IMR-90 (cell line): ENCODE data around the gene CNPY1. TPM values are rescaled to one million over a fixed set of nuclear protein-coding genes. Genes with fewer than 3 reads are reported as not detected.

ENCODE experiments used
- ATAC-seq: fragments of 200-7000 bp; cut with Tn5 transposase; 2 replicates; pipeline ENCODE4 v1.9.1; 2020; ENCODE audit warnings: low read depth, mild to moderate bottlenecking, moderate library complexity
- BruUV-seq: library from RNA; stranded (reverse); fragments of 400-500 nt; replicated peaks from 2 replicates; lab custom pipeline; 2021; lab: Mats Ljungman, UMichigan
- CTCF ChIA-PET: fragments of 300-600 bp; formaldehyde crosslinking; extraction: SDS; loops from one replicate; lab custom pipeline; 2021; ENCODE audit warnings: antibody characterized with exemption; lab: Yijun Ruan, JAX
- POLR2A ChIA-PET: fragments of 300-600 bp; sonication (Branson Sonifier 250); formaldehyde crosslinking; loops from one replicate; lab custom pipeline; 2022; ENCODE audit warnings: antibody characterized with exemption; ENCODE audit not compliant: unreplicated experiment; lab: Charles Lee
- DNase-seq: peaks from one replicate; pipeline ENCODE4 v3.0.0; 2013
- H2AFZ ChIP-seq: replicated peaks from 2 replicates; pipeline ENCODE3; 2013; ENCODE audit warnings: low read length, mild to moderate bottlenecking; ENCODE audit not compliant: poor library complexity
- H2AK5ac ChIP-seq: 2 replicates; pipeline ENCODE4 v1.6.1; 2013; ENCODE audit warnings: low read depth, low read length, inconsistent platforms
- H2AK9ac ChIP-seq: replicated peaks from 2 replicates; pipeline ENCODE3; 2013; ENCODE audit warnings: mild to moderate bottlenecking, low read depth, low read length, moderate library complexity; ENCODE audit not compliant: poor library complexity
- H2BK120ac ChIP-seq: 2 replicates; pipeline ENCODE4 v1.6.1; 2013; ENCODE audit warnings: low read depth, low read length, inconsistent platforms
- H2BK15ac ChIP-seq: 3 replicates; pipeline ENCODE4 v1.6.1; 2013; ENCODE audit warnings: low read depth, low read length, inconsistent platforms
- H2BK20ac ChIP-seq: 2 replicates; pipeline ENCODE4 v1.6.1; 2013; ENCODE audit warnings: low read depth, mild to moderate bottlenecking, inconsistent platforms, low read length, moderate library complexity
- H2BK5ac ChIP-seq: 2 replicates; pipeline ENCODE4 v1.6.1; 2013; ENCODE audit warnings: mild to moderate bottlenecking, low read depth, low read length, inconsistent platforms; ENCODE audit not compliant: poor library complexity, severe bottlenecking
- H3K14ac ChIP-seq: replicated peaks from 2 replicates; pipeline ENCODE4 v1.6.1; 2013; ENCODE audit warnings: low read depth, low read length, inconsistent platforms
- H3K18ac ChIP-seq: 2 replicates; pipeline ENCODE4 v1.6.1; 2013; ENCODE audit warnings: low read depth, low read length, control low read depth
- H3K23ac ChIP-seq: 2 replicates; pipeline ENCODE4 v1.6.1; 2013; ENCODE audit warnings: low read depth, low read length, inconsistent platforms
- H3K27ac ChIP-seq: 2 replicates; pipeline ENCODE4 v1.5.1; 2013; ENCODE audit warnings: mild to moderate bottlenecking, control low read depth, low read length; ENCODE audit not compliant: insufficient read depth
- H3K27me3 ChIP-seq: 2 replicates; pipeline ENCODE4 v1.6.1; 2013; ENCODE audit warnings: low read length; ENCODE audit not compliant: control insufficient read depth, insufficient read depth
- H3K36me3 ChIP-seq: 2 replicates; pipeline ENCODE4 v1.6.1; 2013; ENCODE audit warnings: low read length, mixed read lengths; ENCODE audit not compliant: control insufficient read depth, insufficient read depth
- H3K4ac ChIP-seq: 2 replicates; pipeline ENCODE4 v1.6.1; 2013; ENCODE audit warnings: low read depth, low read length, inconsistent platforms
- H3K4me1 ChIP-seq: 2 replicates; pipeline ENCODE4 v1.6.1; 2013; ENCODE audit warnings: low read length, mixed read lengths; ENCODE audit not compliant: control insufficient read depth, insufficient read depth
- H3K4me2 ChIP-seq: 2 replicates; pipeline ENCODE4 v1.6.1; 2013; ENCODE audit warnings: low read depth, mild to moderate bottlenecking, control low read depth, low read length, moderate library complexity
- H3K4me3 ChIP-seq: 2 replicates; pipeline ENCODE4 v1.5.1; 2013; ENCODE audit warnings: low read depth, mild to moderate bottlenecking, control low read depth, low read length, moderate library complexity; ENCODE audit not compliant: insufficient read depth
- H3K56ac ChIP-seq: 2 replicates; pipeline ENCODE4 v1.6.1; 2013; ENCODE audit warnings: low read length, inconsistent platforms; ENCODE audit not compliant: insufficient read depth; ENCODE audit errors: extremely low read depth
- H3K79me1 ChIP-seq, 2 experiments: 2 replicates each; pipeline ENCODE4 v1.6.1; 2013; ENCODE audit warnings: low read length in 2 of 2, inconsistent platforms in 1 of 2, low read depth in 1 of 2
- H3K9ac ChIP-seq: 2 replicates; pipeline ENCODE4 v1.6.1; 2013; ENCODE audit warnings: low read depth, low read length, control low read depth
- H3K9me1 ChIP-seq: 2 replicates; pipeline ENCODE4 v1.6.1; 2013; ENCODE audit warnings: low read length, inconsistent platforms; ENCODE audit not compliant: insufficient read depth
- H3K9me3 ChIP-seq: 2 replicates; pipeline ENCODE4 v1.6.1; 2013; ENCODE audit warnings: low read length; ENCODE audit not compliant: control insufficient read depth, insufficient read depth
- H4K20me1 ChIP-seq: 2 replicates; pipeline ENCODE4 v1.6.1; 2013; ENCODE audit warnings: low read length, inconsistent platforms; ENCODE audit not compliant: insufficient read depth
- H4K5ac ChIP-seq: 2 replicates; pipeline ENCODE4 v1.6.1; 2013; ENCODE audit warnings: mild to moderate bottlenecking, low read depth, low read length, control low read depth
- H4K8ac ChIP-seq, 2 experiments: 2 replicates each; pipeline ENCODE4 v1.6.1; 2013; ENCODE audit warnings: low read depth in 2 of 2, low read length in 2 of 2, control low read depth in 1 of 2, inconsistent platforms in 1 of 2
- H4K91ac ChIP-seq: 2 replicates; pipeline ENCODE4 v1.6.1; 2013; ENCODE audit warnings: low read depth, low read length, inconsistent platforms; ENCODE audit not compliant: insufficient read depth
- BHLHE40 ChIP-seq: fragments of 150-350 bp; IDR thresholded peaks from 2 replicates; pipeline ENCODE4 v1.6.1; 2016; ENCODE audit warnings: mild to moderate bottlenecking, low read depth, low read length
- CEBPB ChIP-seq: IDR thresholded peaks from 2 replicates; pipeline ENCODE4 v1.6.1; 2012; ENCODE audit warnings: low read depth, low read length, improper control_type of control experiment
- CHD1 ChIP-seq: IDR thresholded peaks from 2 replicates; pipeline ENCODE4 v1.6.1; 2012; ENCODE audit warnings: low read depth, low read length, improper control_type of control experiment
- FOS ChIP-seq: fragments of 150-350 bp; IDR thresholded peaks from 2 replicates; pipeline ENCODE4 v1.6.1; 2016; ENCODE audit warnings: low read depth, low read length
- MAFK ChIP-seq: IDR thresholded peaks from 2 replicates; pipeline ENCODE4 v1.6.1; 2012; ENCODE audit warnings: low read depth, low read length, improper control_type of control experiment
- MAZ ChIP-seq: IDR thresholded peaks from 2 replicates; pipeline ENCODE4 v1.6.1; 2012; ENCODE audit warnings: low read depth, mild to moderate bottlenecking, low read length, improper control_type of control experiment, moderate library complexity, borderline replicate concordance
- MXI1 ChIP-seq: IDR thresholded peaks from 2 replicates; pipeline ENCODE4 v1.6.1; 2012; ENCODE audit warnings: low read depth, mild to moderate bottlenecking, low read length, moderate library complexity, borderline replicate concordance
- NFE2L2 ChIP-seq: fragments of 150-350 bp; IDR thresholded peaks from 2 replicates; pipeline ENCODE4 v1.6.1; 2016; ENCODE audit warnings: low read depth, mild to moderate bottlenecking, low read length
- POLR2A ChIP-seq: IDR thresholded peaks from 2 replicates; pipeline ENCODE4 v1.6.1; 2012; ENCODE audit warnings: mild to moderate bottlenecking, low read depth, low read length
- RAD21 ChIP-seq: IDR thresholded peaks from 2 replicates; pipeline ENCODE4 v1.6.1; 2012; ENCODE audit warnings: low read length, improper control_type of control experiment
- RCOR1 ChIP-seq: IDR thresholded peaks from 2 replicates; pipeline ENCODE4 v1.6.1; 2012; ENCODE audit warnings: mild to moderate bottlenecking, low read length, improper control_type of control experiment; ENCODE audit not compliant: insufficient replicate concordance
- RFX5 ChIP-seq: IDR thresholded peaks from 2 replicates; pipeline ENCODE4 v1.8.0; 2012; ENCODE audit warnings: low read depth, mild to moderate bottlenecking, low read length, moderate library complexity
- SMC3 ChIP-seq: fragments of 150-350 bp; IDR thresholded peaks from 2 replicates; pipeline ENCODE4 v1.6.1; 2016; ENCODE audit warnings: low read depth, mild to moderate bottlenecking, antibody characterized with exemption, low read length, moderate library complexity
- WGBS, 2 experiments: methylation state at CpG; one replicate each; pipeline versions ENCODE4 v1.1.5 to v1.1.7; 2013; ENCODE audit warnings: missing lambda C conversion rate in 2 of 2; ENCODE audit not compliant: insufficient read length in 1 of 2; ENCODE audit errors: extremely low coverage in 2 of 2; 5-methylcytosine and 5-hydroxymethylcytosine counted together
- dilution Hi-C: fragments of 300-500 bp; cut with HindIII; formaldehyde crosslinking; loops from one replicate; pipeline ENCODE4 v1.14.3; 2018; ENCODE audit warnings: low sequenced_read_pairs; ENCODE audit not compliant: unreplicated experiment
- in situ Hi-C: fragments of 300-500 bp; cut with MboI; formaldehyde crosslinking; loops from 3 replicates; pipeline ENCODE4 v1.14.3; 2019; ENCODE audit warnings: low sequenced_read_pairs, inconsistent platforms, mixed read lengths
- intact Hi-C: fragments of 100-400 bp; cut with micrococcal nuclease; formaldehyde crosslinking; loops from 2 replicates; pipeline ENCODE4 v1.10.0; 2022
- polyA plus RNA-seq, 3 experiments: library from polyadenylated mRNA; depleted of rRNA; stranded (reverse); fragments of >200 nt; gene quantifications; 2 replicates each; pipeline ENCODE4 v1.2.3, GENCODE V29; 2012; ENCODE audit warnings: low replicate concordance in 1 of 3
- total RNA-seq: library from RNA; depleted of rRNA; stranded (reverse); fragments of >200 nt; gene quantifications from 2 replicates; pipeline ENCODE4 v1.2.3, GENCODE V29; 2012
- TF ChIP-seq, protein P1 (sequence below): conservative IDR thresholded peaks from 2 replicates; pipeline ENCODE4 v1.5.1; 2012; ENCODE audit warnings: mild to moderate bottlenecking, low read depth, low read length, improper control_type of control experiment
- TF ChIP-seq, protein P2 (sequence below): fragments of 150-350 bp; IDR thresholded peaks from 2 replicates; pipeline ENCODE4 v1.6.1; 2016; ENCODE audit warnings: low read depth, mild to moderate bottlenecking, low read length, moderate library complexity, borderline replicate concordance
- TF ChIP-seq, protein P3 (sequence below): fragments of 150-350 bp; IDR thresholded peaks from 2 replicates; pipeline ENCODE4 v1.6.1; 2017; ENCODE audit warnings: mild to moderate bottlenecking, antibody characterized with exemption, low read length, low read depth

CNPY1 gene
- total and polyA plus RNA-seq, 2 of the 4 experiments (the other 2 are of a cell fraction), result not detected

DNA sequence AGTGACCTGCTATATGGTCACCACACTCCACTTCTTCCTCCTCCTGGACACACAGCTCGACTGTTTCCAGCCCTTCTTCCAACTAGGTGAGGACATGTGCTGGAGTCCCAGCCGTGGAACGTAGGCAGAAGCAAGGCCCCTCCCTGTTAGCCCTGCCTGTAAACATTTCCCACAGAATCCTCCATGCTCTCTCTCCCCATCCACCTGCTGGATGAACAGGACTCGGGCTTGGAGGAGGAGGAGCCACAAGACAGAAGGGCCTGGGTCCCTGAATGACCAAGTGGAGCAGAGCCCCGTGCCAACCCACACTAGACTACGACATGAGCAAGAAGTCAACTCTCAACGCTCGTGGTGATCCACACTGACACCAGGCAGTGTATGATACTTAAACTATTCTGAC, 9.9 kb downstream of the CNPY1 start:
- no peak overlapping the region for H4K8ac ChIP-seq
- H2AFZ ChIP-seq, result no peak overlapping the region
- H3K9me3 ChIP-seq, result no peaks in the 10 kb centered on the region
- H3K18ac ChIP-seq, result no peak overlapping the region
- no peak overlapping the region for H4K91ac ChIP-seq
- CTCF ChIA-PET, result no interaction called here
- no peak overlapping the region for H4K5ac ChIP-seq
- no peaks in the 10 kb centered on the region; the same call in 1 of the 2 replicates for H4K20me1 ChIP-seq
- in situ Hi-C loops (no loop called here), intact Hi-C loops (no loop called here), dilution Hi-C loops (no loop called here)
- no peak overlapping the region for H3K14ac ChIP-seq
- H2BK120ac ChIP-seq, result no peak overlapping the region
- H2BK20ac ChIP-seq, result no peak overlapping the region
- no peak overlapping the region for H2BK5ac ChIP-seq
- no TSS peak for BruUV-seq
- no peak overlapping the region for H3K9ac ChIP-seq
- H3K56ac ChIP-seq, result no peak overlapping the region
- DNase-seq, result no peak
- H3K23ac ChIP-seq, result no peak overlapping the region
- no peaks in the 10 kb centered on the region for H3K79me1 ChIP-seq
- no CpG with 5 or more reads among the region's 8 CpGs for WGBS, 2 experiments
- ATAC-seq, result no peak
- H2AK5ac ChIP-seq, result no peak overlapping the region
- POLR2A ChIA-PET, result no interaction called here
- no peak for TF ChIP-seq CEBPB
- TF ChIP-seq FOS, result no peak
- no peak for TF ChIP-seq POLR2A
- TF ChIP-seq NFE2L2, result no peak
- no peak for TF ChIP-seq MAZ
- TF ChIP-seq, protein P1, sequence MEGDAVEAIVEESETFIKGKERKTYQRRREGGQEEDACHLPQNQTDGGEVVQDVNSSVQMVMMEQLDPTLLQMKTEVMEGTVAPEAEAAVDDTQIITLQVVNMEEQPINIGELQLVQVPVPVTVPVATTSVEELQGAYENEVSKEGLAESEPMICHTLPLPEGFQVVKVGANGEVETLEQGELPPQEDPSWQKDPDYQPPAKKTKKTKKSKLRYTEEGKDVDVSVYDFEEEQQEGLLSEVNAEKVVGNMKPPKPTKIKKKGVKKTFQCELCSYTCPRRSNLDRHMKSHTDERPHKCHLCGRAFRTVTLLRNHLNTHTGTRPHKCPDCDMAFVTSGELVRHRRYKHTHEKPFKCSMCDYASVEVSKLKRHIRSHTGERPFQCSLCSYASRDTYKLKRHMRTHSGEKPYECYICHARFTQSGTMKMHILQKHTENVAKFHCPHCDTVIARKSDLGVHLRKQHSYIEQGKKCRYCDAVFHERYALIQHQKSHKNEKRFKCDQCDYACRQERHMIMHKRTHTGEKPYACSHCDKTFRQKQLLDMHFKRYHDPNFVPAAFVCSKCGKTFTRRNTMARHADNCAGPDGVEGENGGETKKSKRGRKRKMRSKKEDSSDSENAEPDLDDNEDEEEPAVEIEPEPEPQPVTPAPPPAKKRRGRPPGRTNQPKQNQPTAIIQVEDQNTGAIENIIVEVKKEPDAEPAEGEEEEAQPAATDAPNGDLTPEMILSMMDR, result no peak
- TF ChIP-seq RAD21, result no peak
- TF ChIP-seq, protein P2, sequence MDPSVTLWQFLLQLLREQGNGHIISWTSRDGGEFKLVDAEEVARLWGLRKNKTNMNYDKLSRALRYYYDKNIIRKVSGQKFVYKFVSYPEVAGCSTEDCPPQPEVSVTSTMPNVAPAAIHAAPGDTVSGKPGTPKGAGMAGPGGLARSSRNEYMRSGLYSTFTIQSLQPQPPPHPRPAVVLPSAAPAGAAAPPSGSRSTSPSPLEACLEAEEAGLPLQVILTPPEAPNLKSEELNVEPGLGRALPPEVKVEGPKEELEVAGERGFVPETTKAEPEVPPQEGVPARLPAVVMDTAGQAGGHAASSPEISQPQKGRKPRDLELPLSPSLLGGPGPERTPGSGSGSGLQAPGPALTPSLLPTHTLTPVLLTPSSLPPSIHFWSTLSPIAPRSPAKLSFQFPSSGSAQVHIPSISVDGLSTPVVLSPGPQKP, result no peak
- TF ChIP-seq MXI1, result no peak
- no peak for TF ChIP-seq RCOR1
- no peak for TF ChIP-seq MAFK
- TF ChIP-seq CHD1, result no peak
- TF ChIP-seq BHLHE40, result no peak
- TF ChIP-seq RFX5, result no peak
- TF ChIP-seq, protein P3, sequence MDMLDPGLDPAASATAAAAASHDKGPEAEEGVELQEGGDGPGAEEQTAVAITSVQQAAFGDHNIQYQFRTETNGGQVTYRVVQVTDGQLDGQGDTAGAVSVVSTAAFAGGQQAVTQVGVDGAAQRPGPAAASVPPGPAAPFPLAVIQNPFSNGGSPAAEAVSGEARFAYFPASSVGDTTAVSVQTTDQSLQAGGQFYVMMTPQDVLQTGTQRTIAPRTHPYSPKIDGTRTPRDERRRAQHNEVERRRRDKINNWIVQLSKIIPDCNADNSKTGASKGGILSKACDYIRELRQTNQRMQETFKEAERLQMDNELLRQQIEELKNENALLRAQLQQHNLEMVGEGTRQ, result no peak
- TF ChIP-seq SMC3, result no peak
- H3K4me2 ChIP-seq, result no peak overlapping the region
- H3K27me3 ChIP-seq, result peaks cover 40% of the 10 kb centered on the region
- peaks cover 1% of the 10 kb centered on the region; the same call in 1 of the 2 replicates for H3K4me1 ChIP-seq
- no peak overlapping the region for H2AK9ac ChIP-seq
- H3K4ac ChIP-seq, result no peak overlapping the region
- H3K27ac ChIP-seq, result no peak overlapping the region
- H3K4me3 ChIP-seq, result no peak overlapping the region
- H3K36me3 ChIP-seq, result no peaks in the 10 kb centered on the region
- no peak overlapping the region for H2BK15ac ChIP-seq
- H3K9me1 ChIP-seq, result no peaks in the 10 kb centered on the region
